HG02571 (cell line): Measurements from ENCODE around the gene PAQR5.
A peak's percentile ranks its signal among the peaks of the same experiment; 100 is the strongest.

ENCODE experiments used
- ATAC-seq: cut with Tn5 transposase; IDR thresholded peaks from one replicate; pipeline ENCODE4 v1.9.1; 2021; ENCODE audit warnings: mild to moderate bottlenecking, moderate library complexity; ENCODE audit not compliant: unreplicated experiment

PAQR5 gene

DNA sequence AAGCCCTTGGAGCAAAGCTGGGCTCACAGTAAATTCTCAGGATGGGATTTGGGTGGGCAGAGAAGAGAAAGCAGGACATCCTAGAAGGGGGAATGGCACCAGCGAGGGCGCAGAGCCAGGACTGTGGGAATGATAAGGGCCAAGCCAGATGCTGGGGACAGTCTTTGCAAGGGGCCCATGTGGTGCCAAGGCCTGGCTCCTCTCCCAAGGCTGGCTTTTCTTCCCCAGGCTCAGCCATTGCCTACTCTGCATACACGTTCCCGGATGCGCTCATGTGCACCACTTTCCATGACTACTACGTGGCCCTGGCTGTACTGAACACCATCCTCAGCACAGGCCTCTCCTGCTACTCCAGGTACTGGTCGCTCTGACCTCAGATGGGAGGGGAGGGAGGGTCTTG, 90.7 kb downstream of the PAQR5 start:
- ATAC-seq: no peak

DNA sequence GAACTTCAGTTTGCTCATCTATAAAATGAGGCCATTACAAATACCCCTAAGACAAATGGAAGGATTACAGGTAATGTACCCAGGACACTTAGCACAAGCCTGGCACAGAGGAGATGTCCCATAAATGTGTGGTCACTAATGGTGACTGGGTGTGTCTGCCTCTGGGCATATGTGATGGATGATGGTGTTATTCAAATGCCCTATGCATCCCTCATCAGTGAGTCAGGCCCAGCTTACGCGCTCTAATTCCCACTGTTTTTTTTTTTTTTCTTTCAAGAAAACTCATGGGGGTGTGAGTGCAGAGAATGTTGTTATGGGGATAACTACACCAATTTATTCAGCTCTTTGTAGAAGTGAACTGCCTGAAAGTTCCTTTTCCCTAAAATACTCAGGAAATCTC, 91.9 kb downstream of the PAQR5 start:
- ATAC-seq: no peak

DNA sequence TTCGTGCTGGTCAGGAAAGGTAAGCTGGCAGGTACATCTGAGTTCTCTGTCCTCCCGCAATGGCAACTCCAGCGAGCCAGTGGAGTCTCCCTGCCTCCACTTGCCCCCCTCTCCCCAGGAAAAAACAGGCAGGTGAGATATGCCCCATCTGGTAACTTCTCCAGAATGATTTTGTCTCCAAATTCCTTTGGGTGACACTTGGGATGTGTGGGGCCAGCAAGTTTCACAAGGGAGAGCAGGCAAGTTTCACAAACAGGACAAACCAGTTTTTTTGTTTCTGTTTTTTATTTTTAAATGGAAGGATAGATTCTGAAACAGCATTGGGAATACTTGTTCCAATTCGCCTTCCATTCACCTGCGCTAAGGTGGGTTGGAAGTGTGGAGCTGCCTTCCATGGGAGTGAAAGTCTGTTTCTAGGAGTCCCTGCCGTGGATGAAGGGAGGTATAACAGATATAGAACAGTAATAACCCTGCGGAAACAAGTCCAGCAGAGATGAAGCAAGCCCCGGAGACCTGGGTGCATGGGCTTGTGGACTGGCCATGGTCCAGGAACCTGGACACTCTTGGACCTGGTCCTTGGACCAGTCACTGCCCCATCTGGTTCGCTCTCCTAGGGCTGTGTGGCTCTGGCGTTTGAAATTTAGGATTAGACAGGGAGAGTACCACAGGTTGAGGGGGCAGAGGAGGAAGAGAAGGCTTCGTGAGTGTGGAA, 92.5 kb downstream of the PAQR5 start:
- ATAC-seq: no peak

DNA sequence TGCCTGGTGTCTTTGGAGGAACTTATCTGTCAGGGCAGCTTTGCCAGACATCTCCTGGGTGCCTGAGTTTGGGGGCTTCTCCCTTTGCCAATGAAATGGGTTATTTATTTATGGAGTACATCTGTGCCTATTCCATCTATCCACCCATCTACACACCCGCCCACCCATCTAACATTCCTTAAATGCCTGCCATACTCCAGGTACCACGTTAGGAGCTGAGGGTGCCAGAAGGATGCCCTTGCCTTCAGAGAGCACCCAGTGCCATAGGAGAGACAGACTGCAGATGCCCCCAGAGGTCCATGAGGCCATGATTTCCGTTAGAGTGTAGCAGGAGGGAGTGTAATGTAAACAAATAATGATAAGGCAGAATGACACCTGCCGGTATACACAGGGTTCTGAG, 93.6 kb downstream of the PAQR5 start:
- ATAC-seq: no peak

DNA sequence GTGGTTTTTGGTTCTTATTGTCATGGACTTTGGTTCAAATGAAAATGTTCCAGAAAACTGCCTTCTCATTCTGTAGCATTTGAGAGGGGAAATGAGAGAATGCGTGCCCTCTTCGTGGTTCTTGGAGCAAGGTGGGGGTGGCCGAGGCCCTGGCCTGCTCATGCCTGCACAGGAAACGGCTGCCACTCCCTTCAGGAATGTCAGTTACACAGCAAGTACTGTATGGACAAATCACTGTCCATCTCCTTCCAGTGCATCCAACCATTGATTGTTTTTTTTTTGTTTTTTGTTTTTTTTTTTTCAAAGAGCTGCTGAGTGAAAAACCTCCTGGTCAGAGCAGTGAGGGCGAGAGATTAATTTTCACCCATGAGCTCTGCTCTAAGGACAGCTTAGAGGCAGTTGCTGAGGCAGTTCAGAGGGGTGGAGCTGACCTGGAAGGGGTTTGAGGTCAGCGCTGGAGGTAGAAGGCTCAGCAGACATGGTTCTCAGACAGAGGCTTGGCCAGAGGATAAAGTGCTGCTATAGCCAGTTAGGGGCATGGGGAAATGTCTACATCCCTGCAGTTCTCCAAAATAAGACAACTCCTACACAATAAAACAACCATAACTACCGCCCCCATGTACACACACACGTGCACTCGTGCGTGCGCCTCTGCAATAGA, 95.2 kb downstream of the PAQR5 start:
- no peak for ATAC-seq

DNA sequence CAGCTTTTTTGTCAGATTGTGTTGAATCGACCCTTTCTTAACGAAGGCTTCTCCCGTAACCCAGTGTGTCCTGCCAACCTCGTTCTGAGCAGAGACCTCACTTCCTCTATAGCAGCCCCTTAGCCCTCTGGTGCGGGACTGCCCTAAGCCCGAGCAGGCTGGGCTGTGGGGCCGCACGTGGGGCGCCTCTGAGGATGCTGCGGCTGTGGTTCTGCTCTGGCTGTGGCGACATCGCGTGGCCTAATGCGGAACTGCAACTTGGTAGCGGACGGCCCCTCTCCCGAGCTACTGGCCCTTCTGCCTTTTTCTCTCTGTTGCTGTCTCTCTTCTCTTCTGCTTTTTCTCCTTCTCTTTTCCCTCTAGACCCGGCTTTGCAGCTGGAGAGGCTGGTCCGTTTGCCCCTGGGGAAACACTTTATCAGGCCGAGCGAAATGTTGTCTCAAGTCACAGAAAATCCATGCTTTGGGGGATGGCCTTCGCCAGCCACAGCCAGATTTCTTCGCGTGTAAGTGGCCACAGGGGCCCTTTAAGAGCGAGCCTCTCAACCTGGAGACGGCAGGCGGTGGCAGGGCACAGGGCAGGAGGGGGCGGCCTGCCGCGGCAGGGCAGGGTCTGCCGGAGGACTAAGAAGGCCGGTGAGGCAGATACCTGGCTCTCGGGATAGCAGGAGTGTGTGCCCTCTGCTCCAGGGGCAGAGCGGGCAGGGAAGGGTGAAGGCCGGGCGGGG, 96.0 kb downstream of the PAQR5 start:
- ATAC-seq: peak; percentile 89

DNA sequence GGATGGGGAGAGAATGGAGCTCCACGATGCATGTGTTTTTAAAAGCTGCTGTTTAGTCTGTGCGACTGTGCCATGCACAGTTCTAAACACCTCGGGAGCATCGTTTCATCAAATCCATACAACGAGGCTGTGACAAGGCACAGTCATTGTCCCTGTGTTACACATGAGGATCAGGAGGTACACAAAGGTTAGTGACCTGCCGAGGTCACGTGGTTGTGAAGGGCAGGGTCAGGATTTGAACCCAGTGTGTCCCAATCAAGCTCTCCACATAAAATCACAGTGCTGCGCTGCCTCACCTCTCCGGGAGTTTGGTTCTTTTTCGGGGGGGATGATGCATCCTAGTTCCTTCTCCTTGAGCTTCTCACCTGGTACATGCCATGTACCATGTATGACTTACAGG, 96.7 kb downstream of the PAQR5 start:
- ATAC-seq: no peak

DNA sequence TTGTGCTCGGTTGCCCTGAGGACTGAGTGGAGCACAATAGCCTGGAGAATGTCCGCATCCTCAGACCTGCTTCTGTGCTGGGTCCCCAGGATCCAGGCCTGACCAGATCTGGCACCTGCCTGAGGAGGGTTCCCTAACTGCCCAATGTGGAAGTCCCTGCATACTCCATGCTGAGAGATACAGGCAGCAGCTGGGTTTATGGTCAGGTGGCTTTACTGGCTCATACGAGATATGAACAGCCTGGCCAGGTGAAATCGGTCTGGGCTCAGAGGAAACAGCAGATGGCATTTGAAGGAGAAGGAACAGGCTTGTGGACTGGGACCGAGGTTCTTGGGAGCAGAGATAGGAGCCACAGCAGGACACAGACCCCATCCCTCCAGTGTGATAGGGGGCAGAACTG, 97.3 kb downstream of the PAQR5 start:
- no peak for ATAC-seq

DNA sequence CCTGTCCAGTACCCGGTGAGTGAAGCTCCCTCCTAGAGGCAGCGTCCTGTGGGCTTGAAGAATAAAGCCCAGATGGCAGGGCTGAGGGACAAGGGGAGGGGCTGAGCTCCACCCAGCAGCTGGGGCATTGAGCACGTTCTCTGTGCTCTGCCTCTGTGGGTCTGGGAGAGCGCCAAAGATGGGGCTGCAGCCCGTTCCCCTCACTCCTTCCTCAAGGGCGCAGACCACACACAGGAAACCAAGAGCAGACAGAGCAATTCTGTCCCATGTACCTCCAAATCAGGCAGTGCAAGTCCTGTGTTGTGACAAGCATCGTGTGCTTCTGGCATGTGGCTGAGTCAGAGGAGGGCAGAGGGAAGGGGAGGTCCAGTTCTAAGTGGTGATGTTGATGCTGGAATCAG, 99.8 kb downstream of the PAQR5 start:
- no peak for ATAC-seq

DNA sequence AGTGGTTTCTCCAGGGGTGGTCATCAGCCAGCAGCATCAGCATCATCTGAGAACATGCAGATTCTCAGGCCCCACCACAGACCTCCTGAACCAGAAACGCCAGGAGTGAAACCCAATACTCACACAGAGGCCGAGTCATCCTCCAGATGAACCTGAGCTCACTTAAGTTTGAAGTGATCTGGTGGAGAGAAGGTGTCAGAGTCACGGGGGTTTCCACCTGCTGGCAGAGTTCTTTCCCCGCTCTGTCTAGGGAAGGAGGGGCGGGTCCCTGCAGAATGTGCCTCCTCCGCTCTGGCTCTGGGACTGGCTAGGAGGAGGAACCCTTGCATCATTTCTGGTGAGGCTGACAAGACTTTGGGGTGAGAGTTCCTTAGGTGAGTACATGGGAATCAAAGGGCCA, 102.1 kb downstream of the PAQR5 start:
- no peak for ATAC-seq

DNA sequence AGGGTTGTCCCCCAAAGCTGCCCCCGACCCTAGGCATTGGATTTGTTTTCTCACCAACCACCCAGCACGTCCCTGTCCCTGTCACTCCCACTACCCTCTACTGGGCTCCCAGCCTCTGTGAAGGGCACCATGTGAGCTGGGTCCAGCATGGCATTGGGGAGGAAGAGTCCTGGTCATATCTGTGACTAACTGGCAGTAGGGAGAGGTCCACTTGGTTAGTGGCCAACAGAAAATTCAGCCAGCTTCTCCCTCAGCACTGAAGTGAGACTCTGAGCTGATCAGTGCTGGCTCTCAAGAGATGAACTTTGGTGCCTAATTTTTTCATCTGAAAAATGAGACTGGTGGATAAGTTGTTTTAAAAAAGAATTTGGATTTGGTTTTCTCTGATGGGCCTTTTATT, 104.1 kb downstream of the PAQR5 start:
- ATAC-seq: no peak

DNA sequence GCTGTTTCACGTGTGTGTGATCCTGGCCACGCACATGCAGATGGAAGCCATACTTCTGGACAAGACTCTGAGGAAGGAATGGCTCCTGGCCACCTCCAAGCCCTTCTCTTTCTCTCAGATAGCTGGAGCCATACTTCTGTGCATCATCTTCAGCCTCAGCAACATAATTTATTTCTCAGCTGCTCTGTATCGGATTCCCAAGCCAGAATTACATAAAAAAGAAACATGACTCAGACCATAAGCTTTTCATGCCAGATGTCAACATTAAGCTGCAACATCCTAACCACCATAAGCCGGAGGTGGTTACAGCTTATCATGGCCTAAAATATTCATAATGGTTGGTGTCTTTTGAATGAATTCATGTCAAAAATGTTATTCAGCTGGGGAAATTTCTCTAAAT, 104.9 kb downstream of the PAQR5 start:
- ATAC-seq: no peak

DNA sequence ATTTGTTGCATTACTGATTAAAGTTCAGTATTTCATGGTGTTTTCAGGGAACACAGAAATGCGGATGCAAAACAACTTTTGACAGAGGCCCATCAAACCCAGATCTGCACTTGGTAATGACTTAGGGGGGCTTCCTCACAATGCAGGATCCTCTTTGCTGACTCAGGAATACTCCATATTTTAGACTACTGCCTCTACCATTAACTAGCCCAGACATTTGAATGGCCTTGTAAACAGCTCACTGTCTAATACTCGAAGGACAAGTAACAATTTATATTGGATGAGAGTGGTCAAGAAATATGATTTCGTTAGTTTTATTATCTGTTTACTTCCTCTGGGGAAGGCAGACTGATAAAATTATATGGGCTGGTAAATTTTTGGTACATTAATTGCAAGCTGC, 106.4 kb downstream of the PAQR5 start:
- no peak for ATAC-seq

DNA sequence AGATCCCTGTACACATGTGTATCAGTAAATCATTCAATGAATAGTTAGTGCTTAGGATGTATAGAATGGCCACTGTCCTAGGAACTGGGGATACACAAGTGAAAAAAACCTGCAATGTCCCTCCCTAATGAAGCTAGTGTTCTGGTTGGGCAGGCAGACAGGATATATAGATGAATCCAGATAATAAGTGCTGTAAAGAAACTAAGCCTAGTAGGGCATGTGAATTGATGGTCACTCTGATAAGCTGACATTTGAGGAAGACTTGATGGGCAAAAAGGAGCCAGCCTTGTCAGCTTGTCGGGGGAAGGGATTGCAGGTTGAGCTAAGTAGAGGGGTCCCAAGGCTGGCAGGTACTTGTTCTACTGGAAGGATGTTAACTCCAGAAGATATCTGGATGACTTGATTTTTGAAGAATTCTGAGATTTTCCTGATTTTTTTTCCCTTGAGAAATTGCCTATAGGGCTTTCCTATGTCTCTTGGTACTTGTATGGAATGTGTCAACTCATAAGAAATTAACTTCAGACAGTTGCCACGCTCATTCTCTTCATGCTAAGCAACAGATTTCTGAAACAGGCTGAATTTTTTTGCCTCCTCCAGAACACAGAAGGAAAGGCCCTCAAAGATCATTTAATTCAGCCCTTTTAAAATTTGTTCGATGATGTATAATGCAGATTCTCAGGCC, 109.1 kb downstream of the PAQR5 start:
- no peak for ATAC-seq

DNA sequence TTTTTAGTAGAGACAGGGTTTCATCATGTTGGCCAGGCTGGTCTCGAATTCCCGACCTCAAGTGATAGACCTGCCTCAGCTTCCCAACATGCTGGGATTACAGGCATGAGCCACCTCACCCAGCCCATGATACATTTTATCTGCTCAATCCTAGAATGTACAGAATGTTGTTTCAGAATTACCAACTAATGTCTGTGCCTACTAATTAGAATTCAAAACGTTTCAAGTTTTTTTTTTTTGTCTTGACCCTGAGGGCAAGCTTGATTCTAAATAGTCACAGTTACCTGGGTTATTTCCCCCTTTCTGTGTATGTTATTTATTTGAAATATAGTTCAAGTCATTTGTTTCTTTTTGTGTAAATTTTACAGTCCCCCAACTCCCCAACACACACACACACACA, 110.1 kb downstream of the PAQR5 start:
- ATAC-seq: no peak

DNA sequence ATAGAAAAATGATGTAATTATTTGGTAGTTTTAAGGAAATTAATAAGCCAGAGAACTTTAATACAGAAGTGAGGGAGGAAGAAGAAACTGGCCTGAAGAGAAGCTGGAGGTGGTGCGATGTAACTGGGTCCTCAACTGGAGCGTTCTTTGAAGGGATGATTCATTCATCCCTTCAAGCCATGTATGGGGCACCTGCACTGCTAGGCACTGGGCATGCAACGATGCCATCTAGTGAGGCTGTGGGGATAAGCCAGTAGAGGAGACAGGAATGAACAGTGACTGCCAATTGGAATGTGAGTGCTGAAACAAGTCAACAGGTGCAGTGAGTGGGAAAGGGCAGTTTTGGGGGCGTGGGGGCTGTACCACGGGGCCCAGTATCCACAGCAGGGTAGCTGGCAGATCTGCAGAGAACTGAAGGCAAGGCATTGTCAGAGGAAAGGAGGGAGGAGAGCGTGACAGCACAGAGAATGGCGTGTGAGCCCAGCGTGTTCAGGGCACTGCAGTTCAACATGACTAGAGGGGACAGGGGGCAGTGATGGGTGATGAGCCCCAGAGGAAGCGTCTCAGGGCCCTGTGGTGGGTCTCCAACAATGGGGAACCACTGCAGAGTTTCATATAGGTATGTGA, 111.6 kb downstream of the PAQR5 start:
- ATAC-seq: no peak

DNA sequence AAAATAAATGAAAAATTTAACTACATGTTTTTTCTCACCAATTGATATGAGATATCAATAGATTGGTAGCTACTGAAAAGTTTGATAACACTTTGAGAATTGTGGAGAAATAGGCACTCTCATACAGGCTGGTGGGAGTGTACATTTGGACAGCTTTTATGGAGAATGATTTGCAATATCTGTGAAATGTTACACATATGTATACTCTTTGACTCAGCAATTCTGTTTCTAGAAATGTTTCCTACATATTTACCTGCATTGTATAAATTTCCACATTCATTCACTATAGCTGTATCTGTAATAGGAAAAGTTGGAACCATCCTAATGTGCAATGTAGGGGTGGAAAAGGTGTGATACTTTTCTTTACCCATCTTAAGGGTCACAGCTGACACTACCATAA, 113.6 kb downstream of the PAQR5 start:
- no peak for ATAC-seq

DNA sequence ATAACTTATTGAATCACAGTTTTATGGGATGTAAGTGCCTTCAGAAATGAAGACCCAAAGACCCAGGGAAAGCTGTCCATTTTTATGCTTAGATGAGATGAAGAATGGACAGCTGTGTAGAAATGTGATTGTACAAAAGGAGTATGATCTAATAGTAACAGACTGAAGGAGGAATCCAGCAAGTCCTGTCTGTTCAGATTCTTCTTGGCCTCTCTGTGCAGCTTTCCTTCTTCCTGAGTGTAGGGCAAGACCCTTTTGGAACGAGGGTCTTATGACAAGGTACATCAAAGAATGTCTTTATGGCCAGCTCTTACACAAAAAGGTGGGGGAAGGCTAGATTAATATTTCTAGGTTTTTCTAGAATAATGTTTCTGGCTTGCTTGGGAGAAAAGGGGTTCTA, 114.0 kb downstream of the PAQR5 start:
- ATAC-seq: no peak

DNA sequence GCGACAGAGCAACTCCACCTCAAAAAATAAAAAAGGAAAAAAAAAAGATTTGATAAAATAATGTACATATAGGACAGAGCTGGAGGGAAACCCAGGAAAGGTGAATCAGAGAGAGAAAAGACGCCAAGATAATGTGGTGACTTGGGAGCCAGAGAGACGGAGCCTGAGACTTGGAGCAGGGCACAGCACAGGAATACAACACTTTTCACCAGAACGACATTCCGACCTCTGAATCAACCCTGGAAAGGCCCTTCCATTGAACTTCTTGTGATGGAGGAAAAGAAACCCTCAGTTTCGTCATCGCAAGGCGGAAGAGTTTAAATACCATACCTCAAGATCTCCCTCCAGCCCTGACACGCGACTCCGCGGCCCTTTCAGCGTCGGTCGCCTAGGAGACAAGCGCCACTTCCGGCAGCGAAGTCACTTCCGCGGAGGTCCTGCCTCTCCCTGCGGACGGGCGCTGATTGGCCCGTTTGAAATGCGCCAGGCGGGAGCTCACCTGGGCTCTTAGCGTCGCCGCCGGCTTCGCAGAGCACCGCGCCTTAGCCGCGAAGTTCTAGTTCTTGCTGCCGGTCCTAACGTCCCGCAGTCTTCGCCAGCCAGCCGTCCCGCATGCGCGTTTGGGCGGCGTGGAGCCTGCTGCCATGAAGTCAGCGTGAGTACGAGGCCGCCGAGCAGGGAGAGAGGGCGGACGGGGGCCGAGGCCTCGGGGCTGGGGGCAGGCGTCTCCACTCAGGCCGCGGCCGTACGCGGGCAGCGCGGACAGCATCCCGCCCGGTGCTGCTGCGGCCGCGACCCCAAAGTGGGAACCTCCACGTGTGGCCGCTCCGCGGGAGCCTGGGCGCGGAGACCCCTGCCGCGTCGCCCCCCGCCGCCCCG, 115.3 kb downstream of the PAQR5 start, which contains the start of gene KIF23:
TSS of gene KIF23 (plus strand) at position 528 of the 879 bp plus-strand sequence. CDS start at position 645, 117 bp downstream.
- ATAC-seq: peak; percentile 92

DNA sequence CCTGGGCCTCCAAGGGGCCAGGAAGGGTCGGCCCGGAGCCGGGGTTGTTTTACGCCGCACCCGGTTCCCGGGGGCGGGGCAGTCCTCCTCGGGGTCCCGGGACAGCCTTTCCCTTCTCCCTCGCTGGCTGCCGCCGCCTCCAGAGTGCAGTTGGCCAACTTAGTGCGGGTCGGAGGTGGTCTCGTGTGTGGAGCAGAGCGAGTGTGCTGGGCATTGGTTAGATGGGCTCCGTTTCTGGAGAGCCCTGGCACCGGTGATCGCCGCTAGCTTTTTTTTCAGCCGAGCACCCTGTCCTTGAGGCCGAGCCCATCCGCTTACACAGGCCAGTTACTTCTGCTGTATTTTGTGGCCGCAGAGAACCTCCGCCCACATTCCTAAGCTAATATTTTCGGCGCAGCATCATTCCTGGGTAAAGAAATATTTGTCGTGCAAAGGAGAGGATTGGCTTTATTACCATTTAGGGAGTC, 116.0 kb downstream of the PAQR5 start:
- ATAC-seq: peak; percentile 26
